Stimulated activated naive CD8-positive, alpha-beta T cell treated with anti-CD3 and anti-CD28 coated beads, Interleukin-15, Interleukin-2, amounts not matched to agents 100 U/mL and 50 U/mL, for 24 hours (primary cell): Measurements from ENCODE around the gene CGB8.
A peak's percentile ranks its signal among the peaks of the same experiment; 100 is the strongest.
"Not testable (repeated sequence)": the region's sequence is repeated elsewhere in the genome, so short reads cannot be mapped to it uniquely, and the experiment has no call there.

ENCODE experiments used
- ATAC-seq: fragments of 150-1000 bp; cut with Tn5 transposase; one replicate; pipeline ENCODE4 v1.10.0; 2021
- DNase-seq: peaks from one replicate; pipeline ENCODE4 v3.0.0; 2021

Gene CGB8

DNA sequence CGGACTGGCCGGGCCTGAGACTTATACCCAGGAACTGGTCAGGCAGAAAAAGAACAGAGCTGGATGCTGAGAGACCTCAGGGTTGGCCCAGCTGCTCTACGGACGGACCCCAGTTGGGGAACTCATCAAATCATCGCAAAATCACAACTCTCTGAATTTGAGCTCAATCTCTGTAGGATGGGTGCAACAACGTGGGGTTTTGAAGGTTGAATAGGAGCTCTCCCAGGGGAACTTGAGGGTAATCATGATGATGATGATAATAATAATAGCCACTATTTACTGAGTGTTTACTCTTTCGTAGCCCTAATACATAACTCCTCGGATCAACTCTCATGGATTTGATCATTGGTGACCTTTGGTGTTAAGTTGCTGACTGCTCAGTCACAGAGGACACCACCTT lies 18.6 kb downstream of the CGB8 start:
- ATAC-seq, DNase-seq: not testable (repeated sequence)

DNA sequence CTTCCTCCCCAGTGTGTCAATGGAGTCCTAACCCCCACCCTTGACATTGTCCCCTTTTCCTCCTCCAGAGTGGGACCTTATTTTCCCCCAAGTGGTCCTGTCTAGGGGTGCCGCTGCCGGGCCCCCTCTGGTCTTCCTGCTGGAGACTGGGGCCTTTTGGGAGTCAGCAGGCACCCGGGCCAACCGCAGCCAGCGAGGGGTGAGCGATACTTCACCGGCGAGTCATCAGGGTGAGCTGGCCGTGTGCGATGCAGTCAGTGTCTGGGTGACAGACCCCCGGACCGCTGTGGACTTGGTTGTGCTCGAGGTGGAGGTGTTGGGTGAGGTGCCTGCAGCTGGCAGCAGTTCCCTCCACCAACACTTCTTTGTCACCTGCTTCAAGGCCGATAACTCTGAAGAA lies 19.2 kb downstream of the CGB8 start:
- ATAC-seq, DNase-seq: not testable (repeated sequence)

DNA sequence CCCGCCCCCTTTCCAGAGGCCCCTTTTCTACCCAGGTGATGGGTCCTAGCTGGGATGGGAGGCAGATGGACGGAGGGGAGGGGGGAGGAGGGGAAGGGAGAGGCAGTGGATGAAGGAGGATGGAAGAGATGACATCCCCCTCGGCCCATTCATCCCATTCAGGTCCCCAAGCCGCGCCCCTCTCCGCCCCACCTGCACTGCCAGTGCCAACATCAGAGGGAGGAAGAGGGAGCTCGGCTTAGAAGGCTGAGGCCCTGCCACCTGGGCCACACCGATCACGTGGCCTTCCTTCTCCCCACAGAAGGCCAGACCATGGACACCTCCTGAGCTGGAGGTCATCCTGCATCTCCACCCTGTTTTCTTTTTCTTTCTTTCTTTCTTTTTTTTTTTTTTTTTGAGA lies 20.2 kb downstream of the CGB8 start:
- not testable (repeated sequence) for ATAC-seq, DNase-seq

DNA sequence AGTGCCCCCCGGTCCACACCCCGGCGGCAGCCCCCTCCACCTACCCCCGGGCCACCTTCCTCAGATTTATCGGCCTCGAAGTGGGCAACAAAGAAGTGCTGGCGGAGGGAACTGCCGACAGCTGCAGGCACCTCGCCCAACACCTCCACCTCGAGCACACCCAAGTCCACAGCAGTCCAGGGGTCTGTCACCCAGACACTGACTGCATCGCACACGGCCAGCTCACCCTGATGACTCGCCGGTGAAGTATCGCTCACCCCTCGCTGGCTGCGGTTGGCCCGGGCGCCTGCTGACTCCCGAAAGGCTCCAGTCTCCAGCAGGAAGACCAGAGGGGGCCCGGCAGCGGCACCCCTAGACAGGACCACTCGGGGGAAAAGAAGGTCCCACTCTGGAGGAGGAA lies 23.3 kb downstream of the CGB8 start:
- DNase-seq, ATAC-seq: not testable (repeated sequence)

DNA sequence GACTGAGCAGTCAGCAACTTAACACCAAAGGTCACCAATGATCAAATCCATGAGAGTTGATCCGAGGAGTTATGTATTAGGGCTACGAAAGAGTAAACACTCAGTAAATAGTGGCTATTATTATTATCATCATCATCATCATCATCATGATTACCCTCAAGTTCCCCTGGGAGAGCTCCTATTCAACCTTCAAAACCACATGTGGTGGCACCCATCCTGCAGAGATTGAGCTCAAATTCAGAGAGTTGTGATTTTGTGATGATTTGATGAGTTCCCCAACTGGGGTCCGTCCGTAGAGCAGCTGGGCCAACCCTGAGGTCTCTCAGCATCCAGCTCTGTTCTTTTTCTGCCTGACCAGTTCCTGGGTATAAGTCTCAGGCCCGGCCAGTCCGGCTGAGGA lies 23.8 kb downstream of the CGB8 start:
- not testable (repeated sequence) for ATAC-seq, DNase-seq

DNA sequence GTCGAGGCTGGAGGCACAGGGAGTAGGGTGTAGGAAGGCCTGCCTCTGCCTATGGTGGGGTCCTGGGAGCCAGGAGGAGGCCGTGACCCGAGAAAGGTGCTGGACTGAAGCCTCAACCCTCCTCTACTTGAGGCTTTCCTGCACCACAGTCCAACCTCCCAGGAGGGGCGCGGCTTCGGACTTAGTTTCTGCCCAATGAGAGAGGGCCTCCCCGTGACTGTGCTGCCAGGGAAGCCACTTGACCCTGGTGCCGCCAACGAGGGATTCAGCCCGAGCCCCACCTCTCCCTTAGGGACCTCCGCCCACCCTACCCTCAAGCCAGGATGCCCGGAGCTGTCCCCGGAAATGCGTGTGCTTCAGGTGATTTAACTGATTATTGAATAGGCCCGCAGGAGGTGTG lies 24.7 kb downstream of the CGB8 start, which contains the start of gene CGB3:
Gene CGB3 (minus strand): TSS at position 101 of the 400 bp plus-strand sequence. CDS start 362 bp downstream, outside the sequence.
- not testable (repeated sequence) for DNase-seq

DNA sequence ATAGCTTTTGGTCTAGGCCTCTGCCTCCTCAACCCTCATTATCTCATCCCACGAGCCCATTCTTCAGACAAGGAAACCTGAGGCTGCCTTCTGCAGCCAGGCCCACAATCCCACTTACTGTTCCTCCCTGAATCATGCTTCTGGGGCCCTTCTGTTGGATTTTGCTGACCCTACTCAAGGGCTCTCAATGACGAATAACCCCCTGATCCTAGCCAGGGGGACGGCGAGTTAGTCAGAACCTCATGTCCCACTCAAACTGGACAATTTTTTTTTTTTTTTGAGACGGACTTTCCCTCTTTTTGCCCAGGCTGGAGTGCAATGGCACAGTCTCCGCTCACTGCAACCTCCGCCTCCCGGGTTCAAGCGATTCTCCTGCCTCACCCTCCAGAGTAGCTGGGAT lies 26.8 kb downstream of the CGB8 start:
- no peak for DNase-seq
- no peak for ATAC-seq

More for the DNA sequence above, 24.7 kb downstream of the CGB8 start, which contains the start of gene CGB3:
- ATAC-seq = not testable (repeated sequence)

DNA sequence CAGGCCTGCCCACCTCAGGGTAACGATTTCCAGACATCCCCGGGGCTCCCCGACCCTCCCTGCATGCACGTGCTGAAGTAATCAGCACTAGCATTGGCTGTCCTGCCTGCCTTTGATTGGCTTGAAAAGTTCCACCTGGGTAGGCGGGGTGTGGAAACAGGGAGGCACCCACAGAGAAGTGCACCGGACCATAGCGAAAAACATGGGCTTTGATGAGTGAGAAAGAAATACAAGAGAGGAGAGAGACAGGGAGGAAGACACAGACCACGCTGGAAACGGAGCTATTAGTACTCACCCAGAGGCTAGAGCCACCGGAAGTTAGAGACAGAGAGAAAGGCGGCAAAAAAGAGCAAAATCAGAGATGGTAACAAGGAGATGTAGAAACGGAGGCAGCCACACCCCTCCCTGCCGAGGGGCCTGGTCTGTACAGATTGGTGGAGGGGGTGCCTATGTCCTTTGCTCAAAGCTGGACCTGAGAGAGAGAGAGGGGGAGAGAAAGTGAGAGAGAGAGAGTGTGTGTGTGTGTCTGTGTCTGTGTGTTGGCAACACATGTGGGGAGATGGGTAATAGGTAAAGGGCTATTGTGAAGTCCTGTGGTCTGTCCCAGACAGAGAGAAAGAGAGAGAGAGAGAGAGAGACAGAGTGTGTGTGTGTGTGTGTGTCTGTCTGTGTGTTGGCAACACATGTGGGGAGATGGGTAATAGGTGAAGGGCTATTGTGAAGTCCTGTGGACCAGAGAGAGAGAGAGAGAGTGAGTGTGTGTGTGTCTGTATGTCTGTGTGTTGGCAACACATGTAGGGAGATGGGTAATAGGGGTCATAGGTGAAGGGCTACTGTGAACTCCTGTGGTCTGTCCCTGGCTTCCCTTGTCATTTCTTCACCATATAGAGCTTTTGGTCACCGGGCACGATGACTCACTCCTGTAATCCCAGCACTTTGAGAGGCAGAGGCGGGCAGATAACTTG lies 27.7 kb downstream of the CGB8 start:
- ATAC-seq (no peak), DNase-seq (no peak)

DNA sequence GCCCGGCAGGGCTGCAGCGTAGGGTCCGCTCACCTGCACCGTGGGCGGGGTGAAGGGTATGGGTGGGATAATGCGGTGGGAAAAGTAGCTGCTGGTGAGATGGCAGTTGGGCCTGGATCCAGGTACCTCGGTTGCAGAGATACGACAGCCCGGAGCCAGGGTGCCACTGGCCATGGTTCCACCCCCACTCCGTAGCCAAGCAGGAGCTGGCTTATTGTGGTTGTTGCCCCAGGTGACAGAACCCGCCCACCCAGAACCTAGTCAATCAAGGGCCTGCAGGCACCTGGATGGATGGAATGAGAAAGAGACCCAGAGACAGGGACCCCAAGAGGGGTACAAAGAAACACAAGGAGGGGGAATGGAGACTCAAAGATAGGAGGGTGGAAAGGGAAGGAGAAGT lies 28.6 kb downstream of the CGB8 start:
- DNase-seq (no peak), ATAC-seq (no peak)

DNA sequence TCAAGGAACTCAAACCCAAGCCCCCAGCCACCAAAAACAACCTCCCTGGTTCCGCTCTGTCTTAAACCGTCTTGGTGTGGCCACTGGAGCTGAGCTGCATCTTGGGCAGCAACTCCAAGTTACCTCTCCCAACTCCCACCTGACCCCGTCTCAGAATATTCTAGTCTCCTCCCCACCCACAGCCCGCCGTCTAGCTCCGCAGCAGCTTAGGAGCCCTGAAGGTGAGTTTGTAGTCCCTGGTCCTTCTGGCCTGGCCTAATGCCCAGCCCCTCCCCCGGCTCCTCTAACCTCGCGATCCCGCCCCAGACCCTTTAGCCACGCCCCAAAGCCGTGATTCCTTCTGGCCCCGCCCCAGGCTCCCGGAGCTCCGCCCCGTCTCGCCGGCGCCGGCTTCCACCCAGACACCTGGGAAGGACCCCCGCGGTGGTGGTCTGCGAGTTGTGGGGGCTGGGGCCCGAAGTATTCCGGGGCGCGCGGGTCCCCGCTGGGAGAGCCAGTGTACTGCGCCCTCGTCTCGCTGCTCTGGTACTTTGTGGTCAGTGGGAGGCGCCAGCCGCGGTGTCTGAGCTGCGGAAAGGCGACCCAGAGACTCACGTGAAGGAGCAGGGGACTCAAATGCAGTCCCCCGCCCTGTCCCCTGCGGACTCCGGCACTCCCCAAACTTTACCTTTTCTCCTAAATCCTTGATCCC lies 29.5 kb downstream of the CGB8 start:
- ATAC-seq = peak; percentile 17
- peak; percentile 74 for DNase-seq

DNA sequence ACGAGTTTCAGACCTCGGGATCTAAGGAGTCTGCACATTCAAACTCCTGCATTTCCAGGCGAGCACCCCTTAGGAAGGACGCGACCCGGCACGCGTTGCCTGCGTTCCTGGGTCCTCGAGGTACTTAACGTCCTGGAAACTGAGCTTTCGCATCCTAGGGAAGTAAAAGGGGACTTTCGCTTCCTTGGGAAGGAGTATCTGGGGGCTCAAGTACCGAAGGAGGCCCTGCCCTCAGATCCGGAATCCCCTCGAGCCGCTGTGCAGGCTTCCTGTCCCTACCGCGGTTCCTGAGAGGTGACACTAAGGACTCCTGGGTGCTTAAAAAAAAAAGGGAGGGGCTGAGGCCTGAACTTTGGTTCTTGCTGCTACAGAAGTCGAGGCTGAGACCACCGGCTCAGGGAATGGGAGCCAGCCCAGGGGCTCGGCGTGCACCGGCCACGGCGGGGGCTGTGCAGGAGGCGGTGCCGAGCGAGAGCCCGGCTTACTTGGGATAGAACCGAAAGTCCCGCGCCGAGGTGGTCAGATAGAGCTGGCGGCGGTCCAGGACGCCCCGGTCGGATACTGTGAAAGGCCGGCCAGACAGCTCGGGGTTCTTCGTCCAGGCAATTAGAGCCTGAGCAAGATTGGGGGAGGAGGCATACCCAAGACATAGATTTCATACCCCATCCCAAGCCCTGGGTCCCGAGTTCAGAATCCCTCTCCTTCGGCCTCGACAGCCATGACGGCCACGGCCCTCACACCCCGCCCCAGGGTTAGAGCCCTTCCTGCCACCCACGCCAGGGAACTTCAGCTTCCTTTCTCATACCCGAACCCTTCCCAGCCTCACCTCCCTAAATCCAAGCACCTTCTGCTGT lies 30.3 kb downstream of the CGB8 start:
- DNase-seq, ATAC-seq: not testable (repeated sequence)

DNA sequence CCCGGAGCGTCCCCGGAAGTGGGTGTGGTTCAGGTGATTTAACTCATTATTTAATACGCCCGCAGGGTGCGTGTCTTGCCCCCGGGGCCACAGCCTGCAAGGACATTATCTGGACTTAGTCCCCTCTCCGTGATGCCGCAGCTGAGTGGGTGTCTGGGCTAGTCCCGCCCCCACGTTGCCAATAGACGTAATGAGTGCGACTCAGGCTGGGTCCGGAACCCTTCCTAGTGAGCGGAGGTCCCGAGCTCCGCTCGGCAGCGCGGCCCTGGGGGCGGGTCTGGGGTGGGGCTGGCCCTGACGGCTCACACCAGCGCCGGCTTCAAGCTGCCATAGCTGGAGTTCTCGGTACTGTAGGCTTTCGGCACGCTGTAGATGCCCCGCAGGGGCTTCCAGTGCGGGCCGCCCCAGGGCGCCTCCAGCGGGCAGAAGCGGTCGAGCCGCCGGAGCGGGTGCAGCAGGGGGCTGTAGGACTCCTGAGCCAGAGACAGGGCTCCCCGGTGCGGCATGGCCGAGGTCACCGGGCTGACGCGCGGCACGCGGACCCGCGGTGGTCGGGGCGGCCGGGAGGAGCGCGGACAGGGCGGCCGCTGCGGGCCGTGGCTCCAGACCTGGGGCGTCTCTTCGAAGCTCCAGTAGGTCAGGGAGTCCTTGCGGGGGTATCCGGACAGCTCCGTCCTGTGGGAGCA lies 31.1 kb downstream of the CGB8 start:
- ATAC-seq (peak; percentile 74), DNase-seq (peak; percentile 73)

DNA sequence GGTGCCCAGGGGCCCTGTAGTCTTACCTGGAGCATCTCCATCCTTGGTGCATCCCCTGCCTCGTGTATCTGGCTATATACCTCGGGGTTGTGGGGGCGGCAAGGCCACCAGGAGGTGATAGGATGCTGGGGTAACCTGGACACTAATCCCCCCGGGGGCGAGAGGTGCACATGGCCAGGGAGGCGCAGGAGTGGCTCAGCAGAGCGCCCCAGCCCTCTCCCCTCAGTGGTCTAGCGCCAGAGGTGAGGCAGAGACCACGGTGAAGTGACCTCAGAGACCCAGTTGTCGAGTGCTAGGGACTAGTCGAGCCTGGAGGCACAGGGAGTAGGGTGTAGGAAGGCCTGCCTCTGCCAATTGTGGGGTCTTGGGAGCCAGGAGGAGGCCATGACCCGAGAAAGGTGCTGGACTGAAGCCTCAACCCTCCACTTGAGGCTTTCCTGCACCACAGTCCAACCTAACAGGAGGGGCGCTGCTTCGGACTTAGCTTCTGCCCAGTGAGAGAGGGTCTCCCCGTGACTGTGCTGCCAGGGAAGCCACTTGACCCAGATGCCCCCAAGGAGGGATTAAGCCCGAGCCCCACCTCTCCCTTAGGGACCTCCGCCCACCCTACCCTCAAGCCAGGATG lies 31.8 kb downstream of the CGB8 start, which contains the start of gene LHB:
Gene LHB (minus strand): TSS at position 51 of the 625 bp plus-strand sequence. CDS start 10 bp downstream, at position 41.
- DNase-seq = no peak
- no peak for ATAC-seq

DNA sequence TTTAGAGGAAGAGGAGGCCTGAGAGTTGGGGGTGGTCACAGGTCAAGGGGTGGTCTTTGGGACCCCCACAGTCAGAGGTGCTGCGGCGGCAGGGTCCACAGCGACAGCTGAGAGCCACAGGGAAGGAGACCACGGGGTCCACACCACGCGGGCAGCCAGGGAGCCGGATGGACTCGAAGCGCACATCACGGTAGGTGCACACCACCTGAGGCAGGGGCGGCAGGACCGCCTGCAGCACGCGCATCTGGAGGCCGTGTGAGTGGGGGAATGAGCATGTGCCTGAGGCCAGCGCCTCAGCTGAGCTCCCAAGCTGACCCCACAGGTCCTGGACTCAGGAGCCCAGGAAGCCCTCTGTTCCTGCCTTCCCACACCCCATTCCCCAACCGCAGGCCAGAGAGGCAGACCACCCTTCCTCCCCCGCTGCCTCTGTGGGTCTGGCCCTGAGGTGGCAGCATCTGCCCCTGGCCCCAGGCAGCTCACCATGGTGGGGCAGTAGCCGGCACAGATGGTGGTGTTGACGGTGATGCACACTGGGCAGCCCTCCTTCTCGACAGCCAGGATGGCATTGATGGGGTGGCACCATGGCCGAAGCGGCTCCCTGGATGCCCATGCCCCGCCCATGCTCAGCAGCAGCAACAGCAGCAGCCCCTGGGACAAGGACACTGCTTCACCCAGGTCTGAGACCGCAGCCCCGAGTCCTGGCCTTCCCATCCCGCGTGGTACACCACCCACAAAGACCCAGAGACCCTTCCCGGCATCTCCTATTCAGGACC lies 32.7 kb downstream of the CGB8 start:
- no peak for DNase-seq

DNA sequence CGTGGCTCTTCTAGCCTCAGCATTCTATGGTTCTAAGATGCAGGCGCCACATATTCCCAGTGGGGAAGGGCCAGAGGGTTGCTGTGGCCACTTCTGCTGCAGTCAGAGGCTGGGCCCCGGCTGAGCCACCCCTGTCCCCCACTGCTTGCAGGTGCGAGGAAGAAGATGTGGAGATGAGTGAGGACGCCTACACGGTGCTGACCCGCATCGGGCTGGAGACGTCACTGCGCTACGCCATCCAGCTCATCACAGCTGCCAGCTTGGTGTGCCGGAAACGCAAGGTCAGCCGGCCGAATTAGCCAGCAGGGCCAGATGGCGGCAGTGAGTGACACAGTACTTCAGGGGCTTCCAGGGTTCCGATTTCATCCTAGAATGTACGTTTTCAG lies 34.0 kb downstream of the CGB8 start:
- DNase-seq = no peak
- ATAC-seq = no peak

More for the DNA sequence above, 32.7 kb downstream of the CGB8 start:
- no peak for ATAC-seq

DNA sequence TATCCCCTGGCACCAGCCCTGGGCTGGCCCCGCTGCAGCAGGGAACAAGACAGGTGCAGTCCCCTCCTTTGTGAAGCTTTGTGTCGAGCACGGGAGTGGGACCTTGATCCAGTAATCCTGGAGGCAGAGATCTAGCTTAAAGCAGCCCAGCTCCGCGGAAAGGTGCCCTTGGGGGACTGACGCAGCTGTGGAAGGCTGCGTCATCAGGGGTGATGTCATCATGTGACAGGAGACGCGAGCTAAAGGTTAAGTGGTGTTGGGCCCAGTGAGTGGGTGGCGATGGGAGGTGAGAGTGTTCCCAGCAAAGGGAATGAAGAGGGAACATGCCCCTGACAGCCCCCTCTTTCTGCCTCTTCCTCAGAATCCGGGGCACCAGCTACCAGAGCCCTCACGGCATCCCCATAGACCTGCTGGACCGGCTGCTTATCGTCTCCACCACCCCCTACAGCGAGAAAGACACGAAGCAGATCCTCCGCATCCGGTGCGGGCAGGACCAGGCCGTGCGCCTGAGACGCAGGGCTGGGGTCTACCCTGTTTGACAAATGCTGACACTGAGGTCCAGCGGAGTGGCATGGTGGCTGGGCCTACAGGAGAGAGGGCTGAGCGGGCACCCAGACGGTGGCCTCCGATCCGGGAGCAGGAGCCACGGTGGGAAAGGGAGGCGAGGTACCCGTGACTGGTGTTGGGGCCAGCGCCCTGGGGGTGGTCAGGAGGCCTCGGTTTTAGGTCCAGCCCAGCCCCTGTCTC lies 34.6 kb downstream of the CGB8 start:
- no peak for ATAC-seq
- no peak for DNase-seq

DNA sequence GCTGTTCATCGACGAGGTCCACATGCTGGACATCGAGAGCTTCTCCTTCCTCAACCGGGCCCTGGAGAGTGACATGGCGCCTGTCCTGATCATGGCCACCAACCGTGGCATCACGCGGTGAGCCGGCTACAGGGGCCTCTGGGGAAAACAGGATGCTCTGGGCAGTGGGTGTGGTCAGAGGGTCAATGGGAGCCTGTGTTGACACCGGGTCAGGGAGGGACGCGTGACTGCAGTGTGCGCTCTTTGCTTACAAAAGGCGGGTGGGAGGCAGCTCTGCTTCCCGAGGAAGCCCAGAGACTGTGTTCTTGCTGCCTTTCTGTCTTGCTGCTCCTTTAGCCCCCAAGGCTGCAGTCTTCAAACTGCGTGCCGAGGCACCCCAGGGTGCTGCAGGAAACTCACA lies 37.7 kb downstream of the CGB8 start:
- ATAC-seq (no peak), DNase-seq (no peak)

DNA sequence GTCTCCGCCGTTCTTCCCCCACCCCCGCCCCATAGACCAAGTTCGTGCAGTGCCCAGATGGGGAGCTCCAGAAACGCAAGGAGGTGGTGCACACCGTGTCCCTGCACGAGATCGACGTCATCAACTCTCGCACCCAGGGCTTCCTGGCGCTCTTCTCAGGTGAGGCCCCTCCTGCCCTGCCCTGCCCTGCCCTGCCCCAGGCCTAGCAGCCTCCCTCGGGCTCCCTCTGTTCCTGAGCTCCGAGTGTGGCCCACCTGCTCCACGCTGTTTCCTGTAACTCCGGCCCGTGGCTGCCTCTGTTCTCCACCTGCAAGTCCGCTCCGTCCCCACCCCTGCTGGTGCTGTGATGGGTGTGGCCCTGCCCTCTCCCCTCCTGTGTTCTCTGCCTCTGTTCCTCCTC lies 38.5 kb downstream of the CGB8 start:
- DNase-seq = no peak

DNA sequence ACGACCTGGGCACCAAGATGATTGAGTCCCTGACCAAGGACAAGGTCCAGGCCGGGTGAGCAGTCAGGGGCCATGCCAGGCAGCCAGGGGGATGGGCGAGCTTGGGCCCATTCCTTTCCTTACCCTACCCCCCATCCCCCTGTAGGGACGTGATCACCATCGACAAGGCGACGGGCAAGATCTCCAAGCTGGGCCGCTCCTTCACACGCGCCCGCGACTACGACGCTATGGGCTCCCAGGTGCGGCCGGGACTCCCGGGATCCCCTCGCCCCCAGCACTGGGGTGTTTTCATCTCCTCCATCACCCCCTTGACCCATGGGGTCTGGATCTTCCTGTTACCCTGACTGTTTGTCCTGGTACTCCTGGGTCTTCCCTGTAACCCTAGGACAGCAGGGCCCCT lies 39.1 kb downstream of the CGB8 start:
- no peak for ATAC-seq
- DNase-seq = no peak

More for the DNA sequence above, 38.5 kb downstream of the CGB8 start:
- ATAC-seq = no peak
